H9 (cell line): ENCODE measurements around the gene MYO18B. TPM values are rescaled to one million over a fixed set of nuclear protein-coding genes. Genes with fewer than 3 reads are reported as not detected.

Source experiments
- DNase-seq: peaks from one replicate; pipeline ENCODE4 v3.0.0-alpha.2; 2017
- H2AFZ ChIP-seq: one replicate; pipeline ENCODE4 v1.6.1; 2013; ENCODE audit warnings: mild to moderate bottlenecking, low read length, control low read depth, moderate library complexity
- H2AK5ac ChIP-seq: 2 replicates; pipeline ENCODE4 v1.6.1; 2013; ENCODE audit warnings: low read length, control low read depth, mixed read lengths; ENCODE audit not compliant: insufficient read length
- H2BK120ac ChIP-seq: one replicate; pipeline ENCODE4 v1.6.1; 2013; ENCODE audit warnings: low read depth, mild to moderate bottlenecking, low read length, control low read depth, inconsistent platforms; ENCODE audit not compliant: poor library complexity, severe bottlenecking
- H2BK12ac ChIP-seq: 2 replicates; pipeline ENCODE4 v1.6.1; 2013; ENCODE audit warnings: low read length, control low read depth, mixed read lengths, low read depth; ENCODE audit not compliant: insufficient read length
- H2BK15ac ChIP-seq: 2 replicates; pipeline ENCODE4 v1.6.1; 2013; ENCODE audit warnings: low read depth, low read length, control low read depth
- H2BK20ac ChIP-seq: one replicate; pipeline ENCODE4 v1.6.1; 2013; ENCODE audit warnings: low read depth, mild to moderate bottlenecking, low read length, control low read depth, inconsistent platforms; ENCODE audit not compliant: poor library complexity, severe bottlenecking
- H2BK5ac ChIP-seq: 2 replicates; pipeline ENCODE4 v1.6.1; 2013; ENCODE audit warnings: low read length, control low read depth, mixed read lengths; ENCODE audit not compliant: insufficient read length
- H3K14ac ChIP-seq: 2 replicates; pipeline ENCODE4 v1.6.1; 2013; ENCODE audit warnings: low read length, control low read depth; ENCODE audit not compliant: insufficient read depth
- H3K18ac ChIP-seq: 2 replicates; pipeline ENCODE4 v1.6.1; 2013; ENCODE audit warnings: low read depth, mild to moderate bottlenecking, mixed read lengths, low read length, control low read depth; ENCODE audit not compliant: insufficient read length
- H3K23ac ChIP-seq: 2 replicates; pipeline ENCODE4 v1.6.1; 2013; ENCODE audit warnings: low read length, control low read depth, mixed read lengths, low read depth; ENCODE audit not compliant: insufficient read length
- H3K23me2 ChIP-seq: 2 replicates; pipeline ENCODE4 v1.6.1; 2013; ENCODE audit warnings: low read depth, mild to moderate bottlenecking, mixed read lengths, low read length, control low read depth; ENCODE audit not compliant: insufficient read length, poor library complexity, severe bottlenecking
- H3K27ac ChIP-seq: 2 replicates; pipeline ENCODE4 v1.5.1; 2013; ENCODE audit warnings: low read length, control low read depth, mixed read lengths, low read depth; ENCODE audit not compliant: insufficient read length
- H3K27me3 ChIP-seq: 2 replicates; pipeline ENCODE4 v1.6.1; 2013; ENCODE audit warnings: low read length, control low read depth, inconsistent platforms; ENCODE audit not compliant: insufficient read depth
- H3K4ac ChIP-seq: 2 replicates; pipeline ENCODE4 v1.6.1; 2013; ENCODE audit warnings: low read depth, mild to moderate bottlenecking, control low read depth, inconsistent platforms, low read length, moderate library complexity
- H3K4me1 ChIP-seq: 2 replicates; pipeline ENCODE4 v1.6.1; 2013; ENCODE audit warnings: low read length, control low read depth, inconsistent platforms; ENCODE audit not compliant: insufficient read depth
- H3K4me2 ChIP-seq: 2 replicates; pipeline ENCODE4 v1.6.1; 2013; ENCODE audit warnings: low read length, control low read depth, mixed read lengths; ENCODE audit not compliant: insufficient read length, insufficient read depth
- H3K56ac ChIP-seq: 2 replicates; pipeline ENCODE4 v1.6.1; 2013; ENCODE audit warnings: low read depth, mild to moderate bottlenecking, mixed read lengths, low read length, control low read depth; ENCODE audit not compliant: insufficient read length
- H3K79me1 ChIP-seq: 2 replicates; pipeline ENCODE4 v1.6.1; 2013; ENCODE audit warnings: low read depth, mild to moderate bottlenecking, moderate library complexity, low read length, control low read depth, inconsistent platforms; ENCODE audit not compliant: insufficient read depth, poor library complexity, severe bottlenecking
- H3K79me2 ChIP-seq: 2 replicates; pipeline ENCODE4 v1.6.1; 2013; ENCODE audit warnings: low read length, control low read depth, inconsistent platforms; ENCODE audit not compliant: insufficient read depth
- H3K9ac ChIP-seq: 2 replicates; pipeline ENCODE4 v1.6.1; 2013; ENCODE audit warnings: low read length, control low read depth, mixed read lengths; ENCODE audit not compliant: insufficient read length; ENCODE audit errors: extremely low read depth
- H3K9me3 ChIP-seq: one replicate; pipeline ENCODE4 v1.6.1; 2013; ENCODE audit warnings: low read depth, low read length, inconsistent platforms; ENCODE audit not compliant: control insufficient read depth
- H3T11ph ChIP-seq: one replicate; pipeline ENCODE4 v1.6.1; 2013; ENCODE audit warnings: mild to moderate bottlenecking, low read length, control low read depth, inconsistent platforms
- H4K20me1 ChIP-seq: one replicate; pipeline ENCODE4 v1.6.1; 2013; ENCODE audit not compliant: control insufficient read depth, insufficient read length, insufficient read depth
- H4K5ac ChIP-seq: 2 replicates; pipeline ENCODE4 v1.6.1; 2013; ENCODE audit warnings: low read depth, mild to moderate bottlenecking, mixed read lengths, low read length, control low read depth; ENCODE audit not compliant: insufficient read length
- H4K8ac ChIP-seq: replicated peaks from 2 replicates; pipeline ENCODE4 v1.6.1; 2013; ENCODE audit warnings: low read length, control low read depth, mixed read lengths, low read depth; ENCODE audit not compliant: insufficient read length
- H4K91ac ChIP-seq: 2 replicates; pipeline ENCODE4 v1.6.1; 2013; ENCODE audit warnings: low read depth, mild to moderate bottlenecking, moderate library complexity, mixed read lengths, low read length, control low read depth; ENCODE audit not compliant: insufficient read length
- H3K27ac Mint-ChIP-seq, 3 experiments: 2 replicates in 2 of 3; 3 replicates in 1 of 3; pipeline ENCODE4 v1.8.0; 2020 to 2021; ENCODE audit warnings: mixed read lengths in 3 of 3, mild to moderate bottlenecking in 1 of 3, moderate library complexity in 1 of 3
- H3K27me3 Mint-ChIP-seq: 2 replicates; pipeline ENCODE4 v1.8.0; 2021; ENCODE audit warnings: low read depth, mild to moderate bottlenecking, moderate library complexity, mixed read lengths
- H3K36me3 Mint-ChIP-seq, 3 experiments: 2 replicates in 2 of 3; 3 replicates in 1 of 3; pipeline ENCODE4 v1.8.0; 2020 to 2021; ENCODE audit warnings: low read depth in 3 of 3, mixed read lengths in 3 of 3; ENCODE audit not compliant: insufficient read depth in 1 of 3
- H3K4me1 Mint-ChIP-seq, 2 experiments: 2 replicates each; pipeline ENCODE4 v1.8.0; 2020; ENCODE audit warnings: mixed read lengths in 2 of 2
- H3K4me3 Mint-ChIP-seq, 2 experiments: 2 replicates in 1 of 2; 3 replicates in 1 of 2; pipeline ENCODE4 v1.8.0; 2020 to 2021; ENCODE audit warnings: mild to moderate bottlenecking in 2 of 2, mixed read lengths in 2 of 2, moderate library complexity in 1 of 2
- H3K9me3 Mint-ChIP-seq, 2 experiments: 2 replicates in 1 of 2; 3 replicates in 1 of 2; pipeline ENCODE4 v1.8.0; 2020; ENCODE audit warnings: mild to moderate bottlenecking in 2 of 2, mixed read lengths in 2 of 2, moderate library complexity in 1 of 2
- WGBS: extraction: QIAGEN DNeasy Blood & Tissue Kit; methylation state at CpG from one replicate; pipeline ENCODE4 v1.1.7; 2013; ENCODE audit warnings: missing lambda C conversion rate, low lambda C conversion rate, mixed read lengths; ENCODE audit not compliant: insufficient read length; ENCODE audit errors: extremely low coverage; 5-methylcytosine and 5-hydroxymethylcytosine counted together
- total RNA-seq: library from RNA; stranded (reverse); gene quantifications from 2 replicates; pipeline ENCODE4 v1.2.1, GENCODE V29; 2021
- TF ChIP-seq, protein P1 (sequence below): fragments of 200-600 bp; sonication (generic); conservative IDR thresholded peaks from 3 replicates; pipeline ENCODE4 v1.8.0; 2021; ENCODE audit warnings: antibody characterized with exemption, mild to moderate bottlenecking

The MYO18B gene
- total RNA-seq, 1 experiment from 2014 or later: 0.46 TPM

DNA sequence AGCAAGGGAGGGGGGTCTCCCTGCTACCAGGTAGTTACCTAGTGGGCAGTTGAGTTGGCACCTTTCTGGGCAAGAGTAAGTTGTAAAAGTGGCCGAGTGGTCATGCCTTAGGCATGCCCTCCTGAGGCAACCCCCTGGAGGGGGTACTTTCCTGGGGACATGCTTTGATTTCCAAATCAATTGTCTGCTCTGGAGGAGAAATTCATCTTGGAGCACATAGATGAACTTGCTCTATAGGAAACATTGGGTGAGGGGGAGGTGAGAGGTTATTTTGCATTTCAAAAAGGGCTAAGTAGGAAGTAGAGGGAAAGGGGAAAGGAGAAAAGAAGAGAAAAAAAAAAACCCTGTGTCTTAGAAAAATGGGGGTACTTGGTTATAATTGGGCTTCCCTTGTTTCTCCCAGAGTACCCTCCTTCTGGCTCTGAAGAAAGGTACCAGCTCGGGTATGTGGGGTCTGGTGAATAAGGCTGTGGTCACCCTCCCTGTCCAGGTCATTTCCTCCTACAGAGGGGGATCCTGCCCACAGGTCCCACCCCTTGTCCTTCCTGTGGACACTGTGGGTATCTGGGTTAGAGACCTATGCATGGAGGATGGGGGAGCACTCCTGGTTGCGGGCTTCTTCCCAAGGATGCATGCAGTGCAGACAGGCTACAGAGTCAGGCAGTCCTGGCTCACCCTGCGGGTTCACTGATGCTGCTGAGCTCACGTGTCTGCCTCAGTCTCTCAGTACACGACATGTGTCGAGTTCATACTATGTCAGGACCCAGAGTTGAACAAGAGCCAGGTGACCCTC is 193.5 kb downstream of the MYO18B start:
- Histone ChIP-seq H2AFZ (no peak overlapping the region), H2BK20ac (no peak overlapping the region), H3K56ac (no peak overlapping the region), H3K27me3 (no peaks in the 10 kb centered on the region; the same call in 1 of the 2 replicates), H2BK5ac (no peak overlapping the region), H2BK120ac (no peak overlapping the region), H3K79me2 (no peaks in the 10 kb centered on the region), H3K27ac (no peak overlapping the region), H2AK5ac (no peak overlapping the region), H4K20me1 (no peaks in the 10 kb centered on the region), H3K4me1 (peaks cover 13% of the 10 kb centered on the region), H3K9me3 (no peaks in the 10 kb centered on the region), H3K4ac (no peak overlapping the region), H4K8ac (no peak overlapping the region), H2BK12ac (no peak overlapping the region), H3K79me1 (no peaks in the 10 kb centered on the region), H4K91ac (no peak overlapping the region), H4K5ac (no peak overlapping the region), H3K14ac (no peak overlapping the region), H3K23ac (no peak overlapping the region), H3T11ph (no peak overlapping the region), H3K9ac (no peak overlapping the region), H2BK15ac (no peak overlapping the region), H3K23me2 (no peaks in the 10 kb centered on the region), H3K4me2 (peak overlapping the region; percentile 61), H3K18ac (no peak overlapping the region)
- Mint-ChIP-seq H3K27ac (peak overlapping the region; percentile 39 to 87 (median 41); a peak in 4 of 7 replicates), H3K4me1 (peaks cover 54 to 57% of the 10 kb centered on the region in 2 experiments), H3K9me3 (peaks cover 2 to 3% of the 10 kb centered on the region in 2 experiments; a peak in 3 of 5 replicates), H3K36me3 (peaks cover 0 to 5% (median 0%) of the 10 kb centered on the region in 3 experiments; a peak in 4 of 7 replicates), H3K4me3 (peak overlapping the region; percentile 19 to 56), H3K27me3 (peaks cover 5% of the 10 kb centered on the region; the same call in 1 of the 2 replicates)
- WGBS: no CpG with 5 or more reads among the region's 7 CpGs
- TF ChIP-seq, protein P1, sequence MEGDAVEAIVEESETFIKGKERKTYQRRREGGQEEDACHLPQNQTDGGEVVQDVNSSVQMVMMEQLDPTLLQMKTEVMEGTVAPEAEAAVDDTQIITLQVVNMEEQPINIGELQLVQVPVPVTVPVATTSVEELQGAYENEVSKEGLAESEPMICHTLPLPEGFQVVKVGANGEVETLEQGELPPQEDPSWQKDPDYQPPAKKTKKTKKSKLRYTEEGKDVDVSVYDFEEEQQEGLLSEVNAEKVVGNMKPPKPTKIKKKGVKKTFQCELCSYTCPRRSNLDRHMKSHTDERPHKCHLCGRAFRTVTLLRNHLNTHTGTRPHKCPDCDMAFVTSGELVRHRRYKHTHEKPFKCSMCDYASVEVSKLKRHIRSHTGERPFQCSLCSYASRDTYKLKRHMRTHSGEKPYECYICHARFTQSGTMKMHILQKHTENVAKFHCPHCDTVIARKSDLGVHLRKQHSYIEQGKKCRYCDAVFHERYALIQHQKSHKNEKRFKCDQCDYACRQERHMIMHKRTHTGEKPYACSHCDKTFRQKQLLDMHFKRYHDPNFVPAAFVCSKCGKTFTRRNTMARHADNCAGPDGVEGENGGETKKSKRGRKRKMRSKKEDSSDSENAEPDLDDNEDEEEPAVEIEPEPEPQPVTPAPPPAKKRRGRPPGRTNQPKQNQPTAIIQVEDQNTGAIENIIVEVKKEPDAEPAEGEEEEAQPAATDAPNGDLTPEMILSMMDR: no peak
- no peak for DNase-seq
